ENCODE measurements around the gene CXCL13.

DNA sequence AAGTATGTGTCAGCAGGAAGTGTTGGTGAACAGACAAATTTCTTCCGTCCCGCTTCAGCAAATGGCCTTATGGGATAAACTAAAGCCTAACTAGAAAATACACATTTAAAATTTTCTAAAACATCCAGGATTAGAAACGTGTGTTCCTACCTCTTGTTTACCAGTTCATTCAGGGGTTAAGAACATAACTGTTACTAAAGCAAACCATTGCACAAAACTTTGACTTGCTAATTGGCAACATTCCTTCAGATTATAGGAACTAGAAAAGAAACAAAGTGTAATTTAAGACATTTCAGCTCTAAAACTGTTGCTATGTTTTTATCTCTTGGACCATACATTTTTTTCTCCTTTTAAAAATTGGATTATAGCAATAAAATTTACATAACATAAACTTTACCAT lies 39.5 kb upstream of the CXCL13 start:
- TF ChIP-seq CTCF (IDR thresholded peaks at IDR 0.05) (no peak), RAD21 (IDR thresholded peaks at IDR 0.05; ENCODE audit: low read length) (no peak), CHD2 (IDR thresholded peaks at IDR 0.05; ENCODE audit: low read length, partially characterized antibody) (no peak)
